Measurements from ENCODE around the gene USP49. TPM values are rescaled to one million over a fixed set of nuclear protein-coding genes. Genes with fewer than 3 reads are reported as not detected.
A peak's percentile ranks its signal among the peaks of the same experiment; 100 is the strongest.

Gene USP49
- total RNA-seq, 6 donors from 2014 or later = 2.7 to 16.8 (median 4.3) TPM

DNA sequence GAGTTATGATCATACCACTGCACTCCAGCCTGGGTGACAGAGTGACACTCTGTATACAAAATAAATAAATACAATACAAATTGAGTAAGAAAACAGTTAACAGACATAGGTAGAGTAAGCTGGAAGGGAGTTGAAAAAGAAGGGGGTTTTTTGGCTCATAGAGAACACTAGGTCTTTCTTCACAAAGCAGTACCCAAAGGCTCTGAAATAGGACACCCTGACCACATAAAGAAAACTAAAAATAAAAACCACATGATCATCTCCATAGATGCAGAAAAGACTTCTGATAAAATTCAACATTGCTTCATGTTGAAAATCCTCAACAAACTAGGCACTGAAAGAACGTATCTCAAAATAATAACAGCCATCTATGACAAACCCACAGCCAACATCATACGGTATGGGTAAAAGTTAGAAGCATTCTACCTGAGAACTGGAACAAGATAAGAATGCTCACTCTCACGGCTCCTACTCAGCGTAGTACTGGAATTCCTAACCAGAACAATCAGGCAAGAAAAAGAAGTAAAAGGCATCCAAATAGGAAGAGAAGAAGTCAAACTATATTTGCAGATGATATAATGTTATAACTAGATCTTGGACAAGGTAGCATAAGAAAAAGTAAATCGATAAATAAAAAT is 59.0 kb downstream of the USP49 start:
- ATAC-seq (ENCODE audit: low FRiP score in 2 of 2) = no peak
- no peaks in the 10 kb centered on the region for H3K36me3 ChIP-seq
- WGBS, 2 donors = 86 to 96% methylated on average over 5 of the region's 5 CpGs

GRCh38 chr6:41832263-41832662 is 62.9 kb downstream of the USP49 start:
- no peaks in the 10 kb centered on the region for H3K9me3 ChIP-seq
- H3K36me3 ChIP-seq = no peaks in the 10 kb centered on the region
- TF ChIP-seq POLR2AphosphoS5 (IDR thresholded peaks at IDR 0.05) (no peak), EP300 (IDR thresholded peaks at IDR 0.05) (no peak), POLR2A (IDR thresholded peaks at IDR 0.05) (no peak)
- TF ChIP-seq, protein P1, sequence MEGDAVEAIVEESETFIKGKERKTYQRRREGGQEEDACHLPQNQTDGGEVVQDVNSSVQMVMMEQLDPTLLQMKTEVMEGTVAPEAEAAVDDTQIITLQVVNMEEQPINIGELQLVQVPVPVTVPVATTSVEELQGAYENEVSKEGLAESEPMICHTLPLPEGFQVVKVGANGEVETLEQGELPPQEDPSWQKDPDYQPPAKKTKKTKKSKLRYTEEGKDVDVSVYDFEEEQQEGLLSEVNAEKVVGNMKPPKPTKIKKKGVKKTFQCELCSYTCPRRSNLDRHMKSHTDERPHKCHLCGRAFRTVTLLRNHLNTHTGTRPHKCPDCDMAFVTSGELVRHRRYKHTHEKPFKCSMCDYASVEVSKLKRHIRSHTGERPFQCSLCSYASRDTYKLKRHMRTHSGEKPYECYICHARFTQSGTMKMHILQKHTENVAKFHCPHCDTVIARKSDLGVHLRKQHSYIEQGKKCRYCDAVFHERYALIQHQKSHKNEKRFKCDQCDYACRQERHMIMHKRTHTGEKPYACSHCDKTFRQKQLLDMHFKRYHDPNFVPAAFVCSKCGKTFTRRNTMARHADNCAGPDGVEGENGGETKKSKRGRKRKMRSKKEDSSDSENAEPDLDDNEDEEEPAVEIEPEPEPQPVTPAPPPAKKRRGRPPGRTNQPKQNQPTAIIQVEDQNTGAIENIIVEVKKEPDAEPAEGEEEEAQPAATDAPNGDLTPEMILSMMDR (IDR thresholded peaks at IDR 0.05) = no peak
- H3K27ac ChIP-seq = no peak overlapping the region
- WGBS, 2 donors = 89 to 93% methylated on average over 3 of the region's 3 CpGs
- ATAC-seq (ENCODE audit: low FRiP score in 2 of 2) (no peak), DNase-seq (no peak)
- H3K4me1 ChIP-seq = no peaks in the 10 kb centered on the region
- no peak overlapping the region for H3K4me3 ChIP-seq
- no peaks in the 10 kb centered on the region for H3K27me3 ChIP-seq

More for the DNA sequence above, 59.0 kb downstream of the USP49 start:
- TF ChIP-seq EP300 (IDR thresholded peaks at IDR 0.05) (no peak), POLR2AphosphoS5 (IDR thresholded peaks at IDR 0.05) (no peak), POLR2A (IDR thresholded peaks at IDR 0.05) (no peak)
- TF ChIP-seq, protein P1 (IDR thresholded peaks at IDR 0.05) = no peak
- H3K4me1 ChIP-seq = no peaks in the 10 kb centered on the region
- H3K27me3 ChIP-seq = no peaks in the 10 kb centered on the region
- no peak overlapping the region for H3K4me3 ChIP-seq
- no peak overlapping the region for H3K27ac ChIP-seq
- no peaks in the 10 kb centered on the region for H3K9me3 ChIP-seq
- DNase-seq = no peak

- Histone ChIP-seq H3K9me3 (no peaks in the 10 kb centered on the region), H3K27me3 (no peaks in the 10 kb centered on the region), H3K27ac (no peak overlapping the region), H3K36me3 (no peaks in the 10 kb centered on the region), H3K4me1 (peaks cover 0 to 6% (median 0%) of the 10 kb centered on the region in 4 donors), H3K4me3 (no peak overlapping the region)
- DNase-seq (no peak), ATAC-seq (ENCODE audit: low FRiP score in 2 of 2) (no peak)
- WGBS, 2 donors = 98 to 99% methylated on average over 2 of the region's 2 CpGs
- TF ChIP-seq EP300 (IDR thresholded peaks at IDR 0.05) (no peak), POLR2A (IDR thresholded peaks at IDR 0.05) (no peak), POLR2AphosphoS5 (IDR thresholded peaks at IDR 0.05) (no peak)
- TF ChIP-seq, protein P1 (IDR thresholded peaks at IDR 0.05) = no peak
Measured at GRCh38 chr6:41826343-41827022, 68.7 kb downstream of the USP49 start.

DNA sequence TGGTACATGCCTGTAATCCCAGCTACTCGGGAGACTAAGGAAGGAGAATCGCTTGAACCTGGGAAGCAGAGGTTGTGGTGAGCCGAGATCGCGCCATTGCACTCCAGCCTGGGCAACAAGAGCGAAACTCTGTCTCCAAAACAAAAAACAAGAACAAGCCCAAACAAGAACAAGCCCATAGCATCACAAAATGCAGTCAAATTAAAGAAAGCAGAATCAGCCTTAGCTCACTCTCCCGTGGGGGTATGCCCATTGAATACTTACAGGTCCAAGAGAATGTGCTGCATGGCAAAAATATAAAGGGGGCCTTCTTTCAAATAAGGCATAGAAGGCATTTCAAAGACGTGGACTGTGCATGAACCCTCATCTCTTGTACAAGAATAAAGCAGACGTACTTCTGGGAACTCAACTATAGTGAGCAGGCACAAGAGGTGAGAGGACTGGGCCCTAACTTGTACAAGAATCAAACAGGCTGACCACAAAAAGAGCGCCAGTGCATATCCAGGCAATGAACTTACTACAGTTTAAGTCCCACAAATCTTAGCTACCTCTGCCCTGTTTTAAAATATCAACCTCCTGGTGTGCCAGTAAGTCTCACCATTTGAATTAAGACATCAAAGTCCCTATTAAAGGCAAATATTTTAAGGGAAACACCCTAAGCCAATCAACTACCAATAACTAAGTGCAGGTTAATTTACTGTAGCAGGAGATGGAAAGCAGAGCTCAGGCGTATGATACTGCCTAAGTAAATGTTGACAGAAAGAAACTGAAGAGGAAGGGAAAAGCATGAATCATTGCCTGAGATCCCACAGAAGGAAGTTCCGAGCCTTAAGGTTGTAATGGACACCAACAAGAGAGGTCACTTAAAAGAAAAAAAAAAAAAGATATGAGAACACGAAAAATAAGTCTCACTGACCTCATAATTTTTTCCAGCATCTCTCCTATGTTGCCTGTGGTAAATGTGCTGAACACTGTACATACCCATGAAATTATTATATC is 70.3 kb downstream of the USP49 start:
- H3K9me3 ChIP-seq = no peaks in the 10 kb centered on the region
- TF ChIP-seq, protein P1 (IDR thresholded peaks at IDR 0.05) = no peak
- TF ChIP-seq EP300 (IDR thresholded peaks at IDR 0.05) = no peak
- TF ChIP-seq POLR2A (IDR thresholded peaks at IDR 0.05) = no peak
- TF ChIP-seq POLR2AphosphoS5 (IDR thresholded peaks at IDR 0.05) = no peak
- ATAC-seq (ENCODE audit: low FRiP score in 2 of 2) = peak in 1 of 2 donors; percentile 79
- H3K4me3 ChIP-seq = no peak overlapping the region
- H3K4me1 ChIP-seq = peaks cover 0 to 6% (median 0%) of the 10 kb centered on the region in 4 donors
- WGBS, 2 donors = 72 to 80% methylated on average over 13 of the region's 13 CpGs
- DNase-seq = peak in 1 of 2 donors; percentile 37
- H3K27ac ChIP-seq = peak overlapping the region in 3 of 4 donors; percentile 22 to 47 (median 45)
- H3K27me3 ChIP-seq = no peaks in the 10 kb centered on the region
- no peaks in the 10 kb centered on the region for H3K36me3 ChIP-seq
